Fibroblast of villous mesenchyme (primary cell): Measurements from ENCODE around the gene DCST2. TPM values are rescaled to one million over a fixed set of nuclear protein-coding genes. Genes with fewer than 3 reads are reported as not detected.
A peak's percentile ranks its signal among the peaks of the same experiment; 100 is the strongest.

Experiments used
- DNase-seq: peaks from one replicate; pipeline ENCODE4 v3.0.0-alpha.2; 2010; ENCODE audit warnings: low read depth
- H3K4me3 ChIP-seq: 2 replicates; pipeline ENCODE4 v1.5.1; 2011; ENCODE audit warnings: low read depth, mild to moderate bottlenecking, low read length
- CTCF ChIP-seq: IDR thresholded peaks from 2 replicates; pipeline ENCODE4 v1.5.1; 2012; ENCODE audit warnings: low read depth, mild to moderate bottlenecking, low read length; ENCODE audit not compliant: insufficient read depth
- total RNA-seq: library from RNA; depleted of rRNA; stranded (reverse); fragments of >200 nt; gene quantifications from 2 replicates; pipeline ENCODE4 v1.2.3, GENCODE V29; 2012

Gene DCST2
- total RNA-seq, 1 donor: not detected

GRCh38 chr1:155079487-155080311 is 46.1 kb upstream of the DCST2 start:
- no peak for DNase-seq
- no peak overlapping the region for H3K4me3 ChIP-seq
- no peak for TF ChIP-seq CTCF

- no peak for TF ChIP-seq CTCF
- DNase-seq: no peak
- peak overlapping the region; percentile 51 for H3K4me3 ChIP-seq
Measured at GRCh38 chr1:155079210-155079486, 45.6 kb upstream of the DCST2 start.

- peak; percentile 43 for DNase-seq
- no peak for TF ChIP-seq CTCF
- peak within 1 kb of the TSS; percentile 51 for H3K4me3 ChIP-seq
Measured at GRCh38 chr1:155078469-155079209, 45.1 kb upstream of the DCST2 start, which contains the start of gene EFNA3. Gene EFNA3 (plus strand): TSS chr1:155078837. CDS start chr1:155078942, 105 bp downstream.

- no peak overlapping the region for H3K4me3 ChIP-seq
- no peak for TF ChIP-seq CTCF
- no peak for DNase-seq
Measured at GRCh38 chr1:155077758-155078445, 44.3 kb upstream of the DCST2 start.

GRCh38 chr1:155077346-155077745 is 43.8 kb upstream of the DCST2 start:
- no peak overlapping the region for H3K4me3 ChIP-seq
- no peak for DNase-seq
- no peak for TF ChIP-seq CTCF

GRCh38 chr1:155076371-155076770 is 42.8 kb upstream of the DCST2 start:
- no peak for TF ChIP-seq CTCF
- no peak overlapping the region for H3K4me3 ChIP-seq
- DNase-seq: no peak
